Uterus (tissue), 2 donors: Measurements from ENCODE around the gene KCNQ5.

Source experiments
- POLR2A ChIP-seq, 2 donors: fragments of 450-650 bp; IDR thresholded peaks; one replicate each; pipeline ENCODE4 v1.6.1; 2016; ENCODE audit warnings: antibody characterized with exemption in 2 of 2, mild to moderate bottlenecking in 1 of 2, moderate library complexity in 1 of 2
- TF ChIP-seq, protein P1 (sequence below), 4 experiments: fragments of 200-600 bp in 2 of 4; fragments of 450-650 bp in 2 of 4; sonication (generic) in 2 of 4; IDR thresholded peaks; one replicate each; pipeline ENCODE4 v1.5.1; 2016 to 2019; ENCODE audit warnings: antibody characterized with exemption in 4 of 4, mild to moderate bottlenecking in 2 of 4, moderate library complexity in 1 of 4

DNA sequence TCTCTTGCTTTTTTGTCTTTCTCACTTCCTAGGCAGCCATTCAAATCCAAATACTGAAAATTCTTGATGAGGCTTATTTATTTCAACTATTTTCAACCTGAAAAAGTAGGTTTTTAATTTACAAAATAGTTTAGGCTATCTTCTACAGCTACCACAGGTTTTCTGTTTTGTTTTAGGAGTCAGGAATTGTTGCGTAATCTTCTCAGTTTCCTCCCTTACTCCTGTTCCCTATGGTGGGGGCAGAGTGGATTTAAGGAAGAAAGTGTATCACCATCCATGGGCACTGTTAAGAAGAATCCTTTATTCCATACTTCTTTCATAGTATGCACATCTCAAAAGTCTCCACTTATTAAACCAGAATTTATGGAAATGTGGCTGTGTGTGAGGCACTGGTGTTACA lies 421.0 kb downstream of the KCNQ5 start:
- TF ChIP-seq, protein P1, sequence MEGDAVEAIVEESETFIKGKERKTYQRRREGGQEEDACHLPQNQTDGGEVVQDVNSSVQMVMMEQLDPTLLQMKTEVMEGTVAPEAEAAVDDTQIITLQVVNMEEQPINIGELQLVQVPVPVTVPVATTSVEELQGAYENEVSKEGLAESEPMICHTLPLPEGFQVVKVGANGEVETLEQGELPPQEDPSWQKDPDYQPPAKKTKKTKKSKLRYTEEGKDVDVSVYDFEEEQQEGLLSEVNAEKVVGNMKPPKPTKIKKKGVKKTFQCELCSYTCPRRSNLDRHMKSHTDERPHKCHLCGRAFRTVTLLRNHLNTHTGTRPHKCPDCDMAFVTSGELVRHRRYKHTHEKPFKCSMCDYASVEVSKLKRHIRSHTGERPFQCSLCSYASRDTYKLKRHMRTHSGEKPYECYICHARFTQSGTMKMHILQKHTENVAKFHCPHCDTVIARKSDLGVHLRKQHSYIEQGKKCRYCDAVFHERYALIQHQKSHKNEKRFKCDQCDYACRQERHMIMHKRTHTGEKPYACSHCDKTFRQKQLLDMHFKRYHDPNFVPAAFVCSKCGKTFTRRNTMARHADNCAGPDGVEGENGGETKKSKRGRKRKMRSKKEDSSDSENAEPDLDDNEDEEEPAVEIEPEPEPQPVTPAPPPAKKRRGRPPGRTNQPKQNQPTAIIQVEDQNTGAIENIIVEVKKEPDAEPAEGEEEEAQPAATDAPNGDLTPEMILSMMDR (IDR thresholded peaks at IDR 0.05): no peak
- no peak for TF ChIP-seq POLR2A (IDR thresholded peaks at IDR 0.05)
